K562 (cell line): ENCODE measurements around the gene SLC11A1. TPM values are rescaled to one million over a fixed set of nuclear protein-coding genes. Genes with fewer than 3 reads are reported as not detected.
A peak's percentile ranks its signal among the peaks of the same experiment; 100 is the strongest.

ENCODE experiments used
- AFF4 ChIP-seq: sonication (generic); formaldehyde crosslinking; IDR thresholded peaks from 2 replicates; pipeline ENCODE4 v1.8.0; 2023; ENCODE audit warnings: mild to moderate bottlenecking, missing genetic modification reagents
- ARID3B ChIP-seq: fragments of 250-450 bp; sonication (Bioruptor Pico); IDR thresholded peaks from 2 replicates; pipeline ENCODE4 v1.4.0; 2020; ENCODE audit warnings: borderline replicate concordance
- BMI1 ChIP-seq: fragments of 150-350 bp; IDR thresholded peaks from 2 replicates; pipeline ENCODE4 v1.6.1; 2014; ENCODE audit warnings: low read length
- CBX1 ChIP-seq: sonication (generic); IDR thresholded peaks from 2 replicates; pipeline ENCODE4 v1.6.1; 2016; ENCODE audit warnings: antibody characterized with exemption, low read depth, mild to moderate bottlenecking
- FUS ChIP-seq: fragments of 200-400 bp; formaldehyde crosslinking; optimal IDR thresholded peaks from 2 replicates; pipeline ENCODE3; 2017; ENCODE audit warnings: low read depth, low read length
- GTF2A2 ChIP-seq: IDR thresholded peaks from 2 replicates; pipeline ENCODE4 v1.6.1; 2016; ENCODE audit warnings: mild to moderate bottlenecking, missing genetic modification characterization, missing compliant biosample characterization
- HDAC2 ChIP-seq: fragments of 450-650 bp; IDR thresholded peaks from 2 replicates; pipeline ENCODE4 v1.6.1; 2016; ENCODE audit warnings: mild to moderate bottlenecking
- KLF1 ChIP-seq: fragments of 450-650 bp; IDR thresholded peaks from 2 replicates; pipeline ENCODE4 v1.6.1; 2016; ENCODE audit warnings: missing genetic modification characterization, missing compliant biosample characterization
- RB1 ChIP-seq: fragments of 450-650 bp; IDR thresholded peaks from 2 replicates; pipeline ENCODE4 v1.6.1; 2017; ENCODE audit warnings: low read depth, mild to moderate bottlenecking
- RBM39 ChIP-seq: fragments of 200-400 bp; formaldehyde crosslinking; optimal IDR thresholded peaks from 2 replicates; pipeline ENCODE3; 2018; ENCODE audit warnings: low read depth, low read length
- RFX1 ChIP-seq: fragments of 450-650 bp; IDR thresholded peaks from 2 replicates; pipeline ENCODE4 v1.6.1; 2016; ENCODE audit warnings: mild to moderate bottlenecking, moderate library complexity
- SOX6 ChIP-seq: fragments of 450-650 bp; IDR thresholded peaks from 2 replicates; pipeline ENCODE4 v1.6.1; 2014; ENCODE audit warnings: mild to moderate bottlenecking
- VEZF1 ChIP-seq: fragments of 200-800 bp; sonication (Bioruptor generic); IDR thresholded peaks from 2 replicates; pipeline ENCODE4 v1.6.1; 2017; ENCODE audit warnings: missing genetic modification characterization, missing compliant biosample characterization
- ZBTB11 ChIP-seq, 3 experiments: fragments of 200-800 bp in 1 of 3; fragments of 250-450 bp in 1 of 3; fragments of 450-650 bp in 1 of 3; sonication (Bioruptor Pico) in 1 of 3; sonication (Bioruptor generic) in 1 of 3; formaldehyde crosslinking in 1 of 3; IDR thresholded peaks; 2 replicates each; pipeline versions ENCODE4 v1.6.1 to v1.8.0; 2016 to 2022; ENCODE audit warnings: mild to moderate bottlenecking in 2 of 3, missing genetic modification characterization in 2 of 3, missing compliant biosample characterization in 1 of 3, moderate library complexity in 1 of 3
- ZBTB8A ChIP-seq: fragments of 450-650 bp; IDR thresholded peaks from 2 replicates; pipeline ENCODE4 v1.6.1; 2018; ENCODE audit warnings: mild to moderate bottlenecking, moderate library complexity; ENCODE audit not compliant: partially characterized antibody
- ZNF445 ChIP-seq: fragments of 250-450 bp; sonication (Bioruptor Pico); IDR thresholded peaks from 2 replicates; pipeline ENCODE4 v1.4.0; 2020; ENCODE audit warnings: low read depth, mild to moderate bottlenecking, moderate library complexity
- ZNF696 ChIP-seq: fragments of 250-450 bp; sonication (Bioruptor Pico); conservative IDR thresholded peaks from 2 replicates; pipeline ENCODE4 v1.4.0; 2020; ENCODE audit warnings: mild to moderate bottlenecking, moderate library complexity
- polyA plus RNA-seq, 8 experiments: library from polyadenylated mRNA; depleted of rRNA in 4 of 8; stranded (reverse) in 5 of 8; unstranded in 3 of 8; fragments of >200 nt; fragmentation: Nextera tagmentation in 2 of 8; fragmentation: Illumina TruSeq in 1 of 8; extraction: Ambion mirVana in 2 of 8; extraction: Trizol in 1 of 8; gene quantifications; 2 replicates each; pipeline versions ENCODE4 v1.2.1 to v1.2.3, GENCODE V29; 2011 to 2014; ENCODE audit warnings: inconsistent platforms in 1 of 8, missing spikeins in 1 of 8
- total RNA-seq, 7 experiments: library from RNA; depleted of rRNA in 6 of 7; stranded (reverse); fragments of >200 nt in 6 of 7; fragmentation: Illumina TruSeq in 2 of 7; extraction: Trizol in 2 of 7; gene quantifications; 2 replicates each; pipeline versions ENCODE4 v1.2.1 to v1.2.3, GENCODE V29; 2011 to 2021; ENCODE audit warnings: low replicate concordance in 1 of 7

SLC11A1 gene
- total and polyA plus RNA-seq, 9 of the 15 experiments (the other 6 are each of a cell fraction or from before 2014, with no cell fraction given): 0.35 to 1.6 (median 0.65) TPM

- TF ChIP-seq AFF4 (peak; percentile 84; the same call in 1 of the 2 replicates), BMI1 (no peak), ZBTB8A (no peak), CBX1 (no peak; the same call in 1 of the 2 replicates), RB1 (peak; percentile 95), ZNF445 (CRISPR knock-in tag) (no peak), ARID3B (no peak), RFX1 (no peak), VEZF1 (CRISPR knock-in tag) (peak; percentile 97), GTF2A2 (no peak), HDAC2 (no peak), ZNF696 (CRISPR knock-in tag) (no peak), ZBTB11 (CRISPR knock-in tag; IDR thresholded peaks at IDR 0.05) (peak in 2 of 3 experiments; percentile 52 to 59; a peak in 3 of 6 replicates), SOX6 (peak; percentile 55; the same call in 1 of the 2 replicates), KLF1 (no peak), FUS (no peak), RBM39 (no peak)
Observed at GRCh38 chr2:218395826-218396687, 14.0 kb downstream of the SLC11A1 start (continued).
